Measurements from ENCODE around the gene RSPH9. TPM values are rescaled to one million over a fixed set of nuclear protein-coding genes. Genes with fewer than 3 reads are reported as not detected.

The RSPH9 gene
- total RNA-seq, 1 donor from 2014 or later, result 0.30 TPM

GRCh38 chr6:43720999-43721398 lies 76.2 kb downstream of the RSPH9 start:
- no peak for TF ChIP-seq CTCF (IDR thresholded peaks at IDR 0.05; ENCODE audit: insufficient read depth, low read depth, low read length)
- no peak for TF ChIP-seq EZH2 (IDR thresholded peaks at IDR 0.05; ENCODE audit: insufficient read depth, low read length)
- H3K27ac ChIP-seq (ENCODE audit: low read depth, low read length), result no peak overlapping the region
- no peaks in the 10 kb centered on the region for H3K36me3 ChIP-seq (ENCODE audit: insufficient read depth, low read length)
- no peak overlapping the region for H3K4me2 ChIP-seq (ENCODE audit: low read length)
- H3K4me1 Mint-ChIP-seq (ENCODE audit: low read depth, unreplicated experiment), result peaks cover 22% of the 10 kb centered on the region
- H3K27ac Mint-ChIP-seq (ENCODE audit: unreplicated experiment), result no peak overlapping the region
- no peak overlapping the region for H2AFZ ChIP-seq (ENCODE audit: low read depth, low read length)
- H3K9me3 ChIP-seq (ENCODE audit: insufficient read depth, low read depth, low read length), result no peaks in the 10 kb centered on the region
- H3K4me3 Mint-ChIP-seq (ENCODE audit: unreplicated experiment), result no peak overlapping the region
- peaks cover 61% of the 10 kb centered on the region for H3K27me3 Mint-ChIP-seq (ENCODE audit: low read depth, unreplicated experiment)
- no peak overlapping the region for H3K4me3 ChIP-seq (ENCODE audit: insufficient read depth, low read depth, low read length)
- no peaks in the 10 kb centered on the region for H3K79me2 ChIP-seq (ENCODE audit: insufficient read depth, low read length)
- FAIRE-seq, result no peak
- H3K36me3 Mint-ChIP-seq (ENCODE audit: low read depth, unreplicated experiment), result no peaks in the 10 kb centered on the region
- no peak overlapping the region for H3K9ac ChIP-seq (ENCODE audit: low read length)
- peaks cover 27% of the 10 kb centered on the region for H3K27me3 ChIP-seq (ENCODE audit: insufficient read depth, low read length)
- peaks cover 2% of the 10 kb centered on the region for H3K9me3 Mint-ChIP-seq (ENCODE audit: unreplicated experiment)
- DNase-seq (ENCODE audit: low read depth), result no peak
- peaks cover 20% of the 10 kb centered on the region for H3K4me1 ChIP-seq (ENCODE audit: insufficient read depth, low read length)
- no peaks in the 10 kb centered on the region for H4K20me1 ChIP-seq (ENCODE audit: insufficient read depth, low read length)

Other genes starting within 250 kb of the RSPH9 start
- gene ABCC10, start 217.5 kb upstream of the RSPH9 start, total RNA-seq, result 37.2 and 40.8 TPM in 2 replicates
- gene DLK2, start 189.5 kb upstream of the RSPH9 start, total RNA-seq, result 0.41 and 0.68 TPM in 2 replicates
- gene TJAP1, start 167.5 kb upstream of the RSPH9 start, total RNA-seq, result 26.6 and 28.3 TPM in 2 replicates
- 0.30 and 0.31 TPM in 2 replicates for gene LRRC73, start 134.7 kb upstream of the RSPH9 start, total RNA-seq
- 132 and 141 TPM in 2 replicates for gene YIPF3, start 128.1 kb upstream of the RSPH9 start, total RNA-seq
- 41.8 and 46.2 TPM in 2 replicates for gene POLR1C, start 127.9 kb upstream of the RSPH9 start, total RNA-seq
- gene XPO5, start 69.0 kb upstream of the RSPH9 start, total RNA-seq, result 53.0 and 62.6 TPM in 2 replicates
- 53.0 and 58.0 TPM in 2 replicates for gene POLH, start 68.9 kb upstream of the RSPH9 start, total RNA-seq
- gene GTPBP2, start 15.8 kb upstream of the RSPH9 start, total RNA-seq, result 86.6 and 90.6 TPM in 2 replicates
- gene MAD2L1BP, start 9.2 kb upstream of the RSPH9 start, total RNA-seq, result 28.0 and 32.2 TPM in 2 replicates
- 33.5 and 38.3 TPM in 2 replicates for gene MRPS18A, start 42.8 kb downstream of the RSPH9 start, total RNA-seq
- gene VEGFA, start 125.2 kb downstream of the RSPH9 start, total RNA-seq, result 144 and 154 TPM in 2 replicates